Spleen (tissue), 11 donors: ENCODE data around the gene IMMP2L. TPM values are rescaled to one million over a fixed set of nuclear protein-coding genes. Genes with fewer than 3 reads are reported as not detected.
"Not testable (repeated sequence)": the region's sequence is repeated elsewhere in the genome, so short reads cannot be mapped to it uniquely, and the experiment has no call there.

Source experiments
- DNase-seq: peaks from one replicate; pipeline ENCODE4 v3.0.0-alpha.2; 2020
- H3K27ac ChIP-seq, 8 donors: fragments of 200-600 bp; sonication (generic) in 7 of 8; 1 replicate in 4 of 8; 2 replicates in 4 of 8; pipeline versions ENCODE4 v1.5.0 to v1.8.0; 2016 to 2021; ENCODE audit warnings: inconsistent platforms in 4 of 8, mild to moderate bottlenecking in 4 of 8, moderate library complexity in 1 of 8
- H3K27me3 ChIP-seq, 7 donors: fragments of 200-600 bp; sonication (generic) in 6 of 7; replicated peaks in 1 of 7; 1 replicate in 4 of 7; 2 replicates in 3 of 7; pipeline versions ENCODE4 v1.5.0 to v1.8.0; 2016 to 2021; ENCODE audit warnings: inconsistent platforms in 3 of 7, mild to moderate bottlenecking in 1 of 7
- H3K36me3 ChIP-seq, 6 donors: fragments of 200-600 bp; sonication (generic) in 5 of 6; 1 replicate in 4 of 6; 2 replicates in 2 of 6; pipeline versions ENCODE4 v1.5.0 to v1.8.0; 2016 to 2021; ENCODE audit warnings: inconsistent platforms in 2 of 6
- H3K4me1 ChIP-seq, 6 donors: fragments of 200-600 bp; sonication (generic) in 5 of 6; 1 replicate in 3 of 6; 2 replicates in 3 of 6; pipeline versions ENCODE4 v1.5.0 to v1.8.0; 2016 to 2021; ENCODE audit warnings: inconsistent platforms in 3 of 6
- H3K4me3 ChIP-seq, 8 donors: fragments of 200-600 bp; sonication (generic) in 7 of 8; 1 replicate in 4 of 8; 2 replicates in 4 of 8; pipeline versions ENCODE4 v1.5.0 to v1.8.0; 2016 to 2021; ENCODE audit warnings: inconsistent platforms in 4 of 8, mild to moderate bottlenecking in 4 of 8, moderate library complexity in 2 of 8
- H3K9me3 ChIP-seq, 8 donors: fragments of 200-600 bp; sonication (generic) in 7 of 8; 1 replicate in 4 of 8; 2 replicates in 4 of 8; pipeline versions ENCODE4 v1.5.0 to v1.8.0; 2016 to 2021; ENCODE audit warnings: inconsistent platforms in 4 of 8
- POLR2A ChIP-seq, 3 donors: fragments of 450-650 bp; IDR thresholded peaks; one replicate each; pipeline ENCODE4 v1.5.1; 2017; ENCODE audit warnings: antibody characterized with exemption in 3 of 3, mild to moderate bottlenecking in 1 of 3
- POLR2AphosphoS5 ChIP-seq, 3 donors: sonication (generic); formaldehyde crosslinking; IDR thresholded peaks; one replicate each; pipeline ENCODE4 v1.5.1; 2017; ENCODE audit warnings: antibody characterized with exemption in 3 of 3
- WGBS, 5 donors: extraction: QIAGEN DNeasy Blood & Tissue Kit in 3 of 5; methylation state at CpG; one replicate each; pipeline versions ENCODE4 v1.1.5 to v1.1.7; 2013 to 2018; 5-methylcytosine and 5-hydroxymethylcytosine counted together
- intact Hi-C: fragments of 100-400 bp; cut with DNase I; formaldehyde crosslinking; loops from one replicate; pipeline ENCODE4 v1.15.0; 2023; ENCODE audit warnings: low total_unique reads
- polyA plus RNA-seq, 3 donors: library from polyadenylated mRNA; stranded (reverse); fragments of 200-250 nt; gene quantifications; one replicate each; pipeline ENCODE4 v1.2.1, GENCODE V29; 2013
- total RNA-seq, 7 donors: library from RNA; depleted of rRNA in 3 of 7; stranded (reverse); fragments of >200 nt in 3 of 7; fragmentation: NEBNext Ultra II Directional in 4 of 7; extraction: Animal tissue kit (Norgen Biotek cat#: 25700) in 4 of 7; gene quantifications; one replicate each; pipeline versions ENCODE4 v1.1.0 to v1.2.1, GENCODE V29; 2016 to 2021
- TF ChIP-seq, protein P1 (sequence below), 11 experiments: fragments of 200-600 bp in 7 of 11; fragments of 450-650 bp in 4 of 11; sonication (generic) in 4 of 11; IDR thresholded peaks in 8 of 11; conservative IDR thresholded peaks in 3 of 11; 1 replicate in 7 of 11; 2 replicates in 4 of 11; pipeline versions ENCODE4 v1.4.0 to v1.8.0; 2016 to 2021; ENCODE audit warnings: antibody characterized with exemption in 11 of 11, inconsistent platforms in 4 of 11, mild to moderate bottlenecking in 1 of 11
- donor health status: healthy with polysubstance abuse.
- donor health status: DM: no; HTN: no; CAD: no; lungs with moderate emphysema.
- donor health status: DM: no; HTN: no; CAD: no.
- donor health status: Bipolar disorder and iron deficiency.
- donor health status: healthy.
- donor health status: DM: no; HTN: no; CAD: no.
- donor health status: DM: yes; HTN: yes; CAD: no.

Gene IMMP2L
- total and polyA plus RNA-seq, 10 donors = 6.5 to 32.7 (median 9.8) TPM

DNA sequence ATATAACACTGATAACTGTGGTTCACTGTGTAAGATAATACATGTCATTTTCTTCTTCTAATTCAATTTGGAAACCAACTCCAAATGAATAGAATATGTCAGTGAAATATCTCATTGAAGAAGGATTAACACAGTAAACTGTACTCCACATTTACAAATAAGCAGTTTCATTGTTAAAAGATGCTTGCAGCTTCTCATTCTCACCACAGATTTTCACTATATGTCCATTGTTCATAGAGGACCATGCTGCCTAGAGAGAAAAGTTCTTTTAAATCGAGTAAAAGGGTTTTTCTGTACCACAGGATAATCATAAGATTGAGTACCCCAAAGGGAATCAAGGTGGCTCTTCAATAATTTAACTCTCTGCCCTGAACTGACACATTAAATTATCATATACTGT, 305.9 kb downstream of the IMMP2L start:
- Histone ChIP-seq H3K9me3 (peaks cover 0 to 6% (median 2%) of the 10 kb centered on the region in 8 donors), H3K36me3 (no peaks in the 10 kb centered on the region), H3K4me3 (no peak overlapping the region), H3K27me3 (no peaks in the 10 kb centered on the region), H3K4me1 (no peaks in the 10 kb centered on the region), H3K27ac (no peak overlapping the region)
- no peak for DNase-seq
- 81 to 96% (median 87%) methylated on average over 1 of the region's 1 CpG for WGBS, 5 donors
- no peak for TF ChIP-seq POLR2AphosphoS5 (IDR thresholded peaks at IDR 0.05)
- TF ChIP-seq, protein P1, sequence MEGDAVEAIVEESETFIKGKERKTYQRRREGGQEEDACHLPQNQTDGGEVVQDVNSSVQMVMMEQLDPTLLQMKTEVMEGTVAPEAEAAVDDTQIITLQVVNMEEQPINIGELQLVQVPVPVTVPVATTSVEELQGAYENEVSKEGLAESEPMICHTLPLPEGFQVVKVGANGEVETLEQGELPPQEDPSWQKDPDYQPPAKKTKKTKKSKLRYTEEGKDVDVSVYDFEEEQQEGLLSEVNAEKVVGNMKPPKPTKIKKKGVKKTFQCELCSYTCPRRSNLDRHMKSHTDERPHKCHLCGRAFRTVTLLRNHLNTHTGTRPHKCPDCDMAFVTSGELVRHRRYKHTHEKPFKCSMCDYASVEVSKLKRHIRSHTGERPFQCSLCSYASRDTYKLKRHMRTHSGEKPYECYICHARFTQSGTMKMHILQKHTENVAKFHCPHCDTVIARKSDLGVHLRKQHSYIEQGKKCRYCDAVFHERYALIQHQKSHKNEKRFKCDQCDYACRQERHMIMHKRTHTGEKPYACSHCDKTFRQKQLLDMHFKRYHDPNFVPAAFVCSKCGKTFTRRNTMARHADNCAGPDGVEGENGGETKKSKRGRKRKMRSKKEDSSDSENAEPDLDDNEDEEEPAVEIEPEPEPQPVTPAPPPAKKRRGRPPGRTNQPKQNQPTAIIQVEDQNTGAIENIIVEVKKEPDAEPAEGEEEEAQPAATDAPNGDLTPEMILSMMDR (IDR thresholded peaks at IDR 0.05 in 8 of 11, conservative IDR thresholded peaks at IDR 0.05 in 3 of 11) = no peak
- TF ChIP-seq POLR2A (IDR thresholded peaks at IDR 0.05) = no peak
- intact Hi-C loops = no loop called here

DNA sequence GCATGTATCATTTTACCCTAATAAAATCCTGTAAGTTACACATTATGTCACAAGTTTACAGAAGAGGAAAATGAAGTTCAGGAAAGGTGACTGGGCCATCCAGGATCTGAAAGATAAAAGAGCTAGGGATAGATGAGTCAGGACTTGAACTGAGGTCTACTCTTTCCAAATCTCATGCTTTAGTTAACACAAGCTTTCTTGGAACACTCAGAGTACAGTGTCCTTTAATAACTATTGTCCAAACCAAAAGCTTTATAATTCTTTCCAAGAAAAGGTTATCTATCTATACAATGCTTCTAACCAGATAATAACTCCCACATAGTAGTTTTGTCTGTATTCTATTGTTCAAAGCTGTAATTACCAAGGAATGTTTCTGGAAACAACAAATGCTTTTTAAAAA, 306.7 kb downstream of the IMMP2L start:
- TF ChIP-seq, protein P1 (IDR thresholded peaks at IDR 0.05 in 8 of 11, conservative IDR thresholded peaks at IDR 0.05 in 3 of 11) = no peak
- TF ChIP-seq POLR2AphosphoS5 (IDR thresholded peaks at IDR 0.05) (no peak), POLR2A (IDR thresholded peaks at IDR 0.05) (no peak)
- no peaks in the 10 kb centered on the region for H3K36me3 ChIP-seq
- H3K4me1 ChIP-seq = no peaks in the 10 kb centered on the region
- no peaks in the 10 kb centered on the region for H3K27me3 ChIP-seq
- no peak for DNase-seq
- H3K9me3 ChIP-seq = peaks cover 0 to 9% (median 5%) of the 10 kb centered on the region in 8 donors
- intact Hi-C loops = no loop called here
- no peak overlapping the region for H3K4me3 ChIP-seq
- no peak overlapping the region for H3K27ac ChIP-seq

DNA sequence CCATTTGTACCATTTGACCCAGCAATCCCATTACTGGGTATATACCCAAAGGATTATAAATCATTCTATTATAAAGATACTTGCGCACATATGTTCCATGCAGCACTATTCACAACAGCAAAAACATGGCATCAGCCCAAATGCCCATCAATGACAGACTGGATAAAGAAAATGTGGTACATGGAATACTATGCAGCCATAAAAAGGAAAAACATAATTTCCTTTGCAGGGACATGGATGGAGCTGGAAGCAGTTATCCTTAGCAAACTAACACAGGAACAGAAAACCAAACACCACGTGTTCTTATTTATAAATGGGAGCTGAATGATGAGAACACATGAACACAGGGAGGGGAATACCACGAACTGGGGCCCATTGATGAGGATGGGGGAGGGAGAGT, 310.9 kb downstream of the IMMP2L start:
- H3K36me3 ChIP-seq, H3K4me1 ChIP-seq, H3K9me3 ChIP-seq, H3K4me3 ChIP-seq, H3K27me3 ChIP-seq, intact Hi-C loops, DNase-seq, H3K27ac ChIP-seq: not testable (repeated sequence)
- 71 to 95% (median 89%) methylated on average over 3 of the region's 3 CpGs for WGBS, 5 donors

DNA sequence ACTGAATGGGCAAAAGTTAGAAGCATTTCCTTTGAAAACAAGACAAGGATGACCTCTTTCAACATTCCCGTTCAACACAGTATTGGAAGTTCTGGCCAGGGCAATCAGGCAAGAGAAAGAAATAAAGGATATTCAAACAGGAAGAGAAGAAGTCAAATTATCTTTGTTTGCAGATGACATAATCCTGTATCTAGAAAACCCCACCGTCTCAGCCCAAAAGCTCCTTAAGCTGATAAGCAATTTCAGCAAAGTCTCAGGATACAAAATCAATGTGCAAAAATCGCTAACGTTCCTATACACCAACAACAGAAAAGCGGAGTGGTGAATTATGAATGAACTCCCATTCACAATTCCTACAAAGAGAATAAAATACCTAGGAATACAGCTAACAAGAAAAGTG, 312.5 kb downstream of the IMMP2L start:
- H3K9me3 ChIP-seq, intact Hi-C loops: not testable (repeated sequence)

DNA sequence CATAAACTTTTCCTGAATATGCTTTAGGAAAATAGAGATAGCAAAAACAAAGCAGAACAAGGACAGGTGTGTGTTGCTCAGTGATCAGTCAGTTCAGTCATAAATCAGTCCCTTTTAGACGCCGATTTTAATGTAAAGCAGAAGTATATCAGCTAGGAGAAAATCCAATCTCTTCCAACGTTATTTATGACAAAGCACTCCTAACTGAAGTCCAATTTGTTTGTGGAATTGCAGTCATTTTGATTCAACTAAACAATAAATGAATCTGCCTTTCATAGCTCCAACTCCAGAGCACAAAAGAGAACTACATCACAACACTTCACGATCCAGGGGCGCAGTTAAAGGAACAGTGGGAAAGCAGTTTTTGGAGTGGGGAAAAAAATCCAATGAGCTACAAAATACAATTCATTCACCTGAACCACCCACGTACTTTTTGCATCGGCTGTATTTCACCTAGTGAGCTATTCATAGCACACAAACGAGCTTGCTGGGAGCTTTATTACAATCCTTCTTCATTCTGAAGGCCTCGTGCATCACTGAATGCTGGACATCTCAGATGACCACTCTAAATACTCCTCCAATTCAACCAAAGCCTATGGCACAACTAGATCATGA, 320.0 kb downstream of the IMMP2L start:
- WGBS, 5 donors = 64 to 73% (median 70%) methylated on average over 9 of the region's 9 CpGs

More for the DNA sequence above, 312.5 kb downstream of the IMMP2L start:
- H3K36me3 ChIP-seq, H3K27me3 ChIP-seq, H3K4me3 ChIP-seq, H3K27ac ChIP-seq, H3K4me1 ChIP-seq, DNase-seq: not testable (repeated sequence)
- 91 to 95% (median 94%) methylated on average over 5 of the region's 5 CpGs for WGBS, 5 donors

More for the DNA sequence above, 320.0 kb downstream of the IMMP2L start:
- peaks cover 0 to 10% (median 0%) of the 10 kb centered on the region in 6 donors for H3K4me1 ChIP-seq
- no peaks in the 10 kb centered on the region for H3K36me3 ChIP-seq
- no peak for DNase-seq
- no peak overlapping the region for H3K27ac ChIP-seq
- no peaks in the 10 kb centered on the region for H3K9me3 ChIP-seq
- intact Hi-C loops = no loop called here
- TF ChIP-seq POLR2AphosphoS5 (IDR thresholded peaks at IDR 0.05) (no peak), POLR2A (IDR thresholded peaks at IDR 0.05) (no peak)
- TF ChIP-seq, protein P1 (IDR thresholded peaks at IDR 0.05 in 8 of 11, conservative IDR thresholded peaks at IDR 0.05 in 3 of 11) = no peak
- no peaks in the 10 kb centered on the region for H3K27me3 ChIP-seq
- no peak overlapping the region for H3K4me3 ChIP-seq
